ENCODE results near the gene FOXRED2.

- TF ChIP-seq CTCF (IDR thresholded peaks at IDR 0.05) (no peak), EZH2 (IDR thresholded peaks at IDR 0.05) (no peak), EZH2phosphoT487 (IDR thresholded peaks at IDR 0.05) (no peak)
Observed at GRCh38 chr22:36454916-36455570, 51.8 kb downstream of the FOXRED2 start.

Data from neural progenitor cell (in vitro differentiated cells).